IMR-90 (cell line): ENCODE results near the gene SDR9C7. TPM values are rescaled to one million over a fixed set of nuclear protein-coding genes. Genes with fewer than 3 reads are reported as not detected.

Experiments used
- ATAC-seq: fragments of 200-7000 bp; cut with Tn5 transposase; 2 replicates; pipeline ENCODE4 v1.9.1; 2020; ENCODE audit warnings: low read depth, mild to moderate bottlenecking, moderate library complexity
- BruUV-seq: library from RNA; stranded (reverse); fragments of 400-500 nt; replicated peaks from 2 replicates; lab custom pipeline; 2021; lab: Mats Ljungman, UMichigan
- CTCF ChIA-PET: fragments of 300-600 bp; formaldehyde crosslinking; extraction: SDS; loops from one replicate; lab custom pipeline; 2021; ENCODE audit warnings: antibody characterized with exemption; lab: Yijun Ruan, JAX
- POLR2A ChIA-PET: fragments of 300-600 bp; sonication (Branson Sonifier 250); formaldehyde crosslinking; loops from one replicate; lab custom pipeline; 2022; ENCODE audit warnings: antibody characterized with exemption; ENCODE audit not compliant: unreplicated experiment; lab: Charles Lee
- DNase-seq: peaks from one replicate; pipeline ENCODE4 v3.0.0; 2013
- H2AFZ ChIP-seq: replicated peaks from 2 replicates; pipeline ENCODE3; 2013; ENCODE audit warnings: low read length, mild to moderate bottlenecking; ENCODE audit not compliant: poor library complexity
- H2AK5ac ChIP-seq: 2 replicates; pipeline ENCODE4 v1.6.1; 2013; ENCODE audit warnings: low read depth, low read length, inconsistent platforms
- H2AK9ac ChIP-seq: replicated peaks from 2 replicates; pipeline ENCODE3; 2013; ENCODE audit warnings: mild to moderate bottlenecking, low read depth, low read length, moderate library complexity; ENCODE audit not compliant: poor library complexity
- H2BK120ac ChIP-seq: 2 replicates; pipeline ENCODE4 v1.6.1; 2013; ENCODE audit warnings: low read depth, low read length, inconsistent platforms
- H2BK15ac ChIP-seq: 3 replicates; pipeline ENCODE4 v1.6.1; 2013; ENCODE audit warnings: low read depth, low read length, inconsistent platforms
- H2BK20ac ChIP-seq: 2 replicates; pipeline ENCODE4 v1.6.1; 2013; ENCODE audit warnings: low read depth, mild to moderate bottlenecking, inconsistent platforms, low read length, moderate library complexity
- H2BK5ac ChIP-seq: 2 replicates; pipeline ENCODE4 v1.6.1; 2013; ENCODE audit warnings: mild to moderate bottlenecking, low read depth, low read length, inconsistent platforms; ENCODE audit not compliant: poor library complexity, severe bottlenecking
- H3K14ac ChIP-seq: replicated peaks from 2 replicates; pipeline ENCODE4 v1.6.1; 2013; ENCODE audit warnings: low read depth, low read length, inconsistent platforms
- H3K18ac ChIP-seq: 2 replicates; pipeline ENCODE4 v1.6.1; 2013; ENCODE audit warnings: low read depth, low read length, control low read depth
- H3K23ac ChIP-seq: 2 replicates; pipeline ENCODE4 v1.6.1; 2013; ENCODE audit warnings: low read depth, low read length, inconsistent platforms
- H3K27ac ChIP-seq: 2 replicates; pipeline ENCODE4 v1.5.1; 2013; ENCODE audit warnings: mild to moderate bottlenecking, control low read depth, low read length; ENCODE audit not compliant: insufficient read depth
- H3K27me3 ChIP-seq: 2 replicates; pipeline ENCODE4 v1.6.1; 2013; ENCODE audit warnings: low read length; ENCODE audit not compliant: control insufficient read depth, insufficient read depth
- H3K36me3 ChIP-seq: 2 replicates; pipeline ENCODE4 v1.6.1; 2013; ENCODE audit warnings: low read length, mixed read lengths; ENCODE audit not compliant: control insufficient read depth, insufficient read depth
- H3K4ac ChIP-seq: 2 replicates; pipeline ENCODE4 v1.6.1; 2013; ENCODE audit warnings: low read depth, low read length, inconsistent platforms
- H3K4me1 ChIP-seq: 2 replicates; pipeline ENCODE4 v1.6.1; 2013; ENCODE audit warnings: low read length, mixed read lengths; ENCODE audit not compliant: control insufficient read depth, insufficient read depth
- H3K4me2 ChIP-seq: 2 replicates; pipeline ENCODE4 v1.6.1; 2013; ENCODE audit warnings: low read depth, mild to moderate bottlenecking, control low read depth, low read length, moderate library complexity
- H3K4me3 ChIP-seq: 2 replicates; pipeline ENCODE4 v1.5.1; 2013; ENCODE audit warnings: low read depth, mild to moderate bottlenecking, control low read depth, low read length, moderate library complexity; ENCODE audit not compliant: insufficient read depth
- H3K56ac ChIP-seq: 2 replicates; pipeline ENCODE4 v1.6.1; 2013; ENCODE audit warnings: low read length, inconsistent platforms; ENCODE audit not compliant: insufficient read depth; ENCODE audit errors: extremely low read depth
- H3K79me1 ChIP-seq, 2 experiments: 2 replicates each; pipeline ENCODE4 v1.6.1; 2013; ENCODE audit warnings: low read length in 2 of 2, inconsistent platforms in 1 of 2, low read depth in 1 of 2
- H3K9ac ChIP-seq: 2 replicates; pipeline ENCODE4 v1.6.1; 2013; ENCODE audit warnings: low read depth, low read length, control low read depth
- H3K9me1 ChIP-seq: 2 replicates; pipeline ENCODE4 v1.6.1; 2013; ENCODE audit warnings: low read length, inconsistent platforms; ENCODE audit not compliant: insufficient read depth
- H3K9me3 ChIP-seq: 2 replicates; pipeline ENCODE4 v1.6.1; 2013; ENCODE audit warnings: low read length; ENCODE audit not compliant: control insufficient read depth, insufficient read depth
- H4K20me1 ChIP-seq: 2 replicates; pipeline ENCODE4 v1.6.1; 2013; ENCODE audit warnings: low read length, inconsistent platforms; ENCODE audit not compliant: insufficient read depth
- H4K5ac ChIP-seq: 2 replicates; pipeline ENCODE4 v1.6.1; 2013; ENCODE audit warnings: mild to moderate bottlenecking, low read depth, low read length, control low read depth
- H4K8ac ChIP-seq, 2 experiments: 2 replicates each; pipeline ENCODE4 v1.6.1; 2013; ENCODE audit warnings: low read depth in 2 of 2, low read length in 2 of 2, control low read depth in 1 of 2, inconsistent platforms in 1 of 2
- H4K91ac ChIP-seq: 2 replicates; pipeline ENCODE4 v1.6.1; 2013; ENCODE audit warnings: low read depth, low read length, inconsistent platforms; ENCODE audit not compliant: insufficient read depth
- BHLHE40 ChIP-seq: fragments of 150-350 bp; IDR thresholded peaks from 2 replicates; pipeline ENCODE4 v1.6.1; 2016; ENCODE audit warnings: mild to moderate bottlenecking, low read depth, low read length
- CEBPB ChIP-seq: IDR thresholded peaks from 2 replicates; pipeline ENCODE4 v1.6.1; 2012; ENCODE audit warnings: low read depth, low read length, improper control_type of control experiment
- CHD1 ChIP-seq: IDR thresholded peaks from 2 replicates; pipeline ENCODE4 v1.6.1; 2012; ENCODE audit warnings: low read depth, low read length, improper control_type of control experiment
- MXI1 ChIP-seq: IDR thresholded peaks from 2 replicates; pipeline ENCODE4 v1.6.1; 2012; ENCODE audit warnings: low read depth, mild to moderate bottlenecking, low read length, moderate library complexity, borderline replicate concordance
- POLR2A ChIP-seq: IDR thresholded peaks from 2 replicates; pipeline ENCODE4 v1.6.1; 2012; ENCODE audit warnings: mild to moderate bottlenecking, low read depth, low read length
- SMC3 ChIP-seq: fragments of 150-350 bp; IDR thresholded peaks from 2 replicates; pipeline ENCODE4 v1.6.1; 2016; ENCODE audit warnings: low read depth, mild to moderate bottlenecking, antibody characterized with exemption, low read length, moderate library complexity
- WGBS, 2 experiments: methylation state at CpG; one replicate each; pipeline versions ENCODE4 v1.1.5 to v1.1.7; 2013; ENCODE audit warnings: missing lambda C conversion rate in 2 of 2; ENCODE audit not compliant: insufficient read length in 1 of 2; ENCODE audit errors: extremely low coverage in 2 of 2; 5-methylcytosine and 5-hydroxymethylcytosine counted together
- dilution Hi-C: fragments of 300-500 bp; cut with HindIII; formaldehyde crosslinking; loops from one replicate; pipeline ENCODE4 v1.14.3; 2018; ENCODE audit warnings: low sequenced_read_pairs; ENCODE audit not compliant: unreplicated experiment
- in situ Hi-C: fragments of 300-500 bp; cut with MboI; formaldehyde crosslinking; loops from 3 replicates; pipeline ENCODE4 v1.14.3; 2019; ENCODE audit warnings: low sequenced_read_pairs, inconsistent platforms, mixed read lengths
- intact Hi-C: fragments of 100-400 bp; cut with micrococcal nuclease; formaldehyde crosslinking; loops from 2 replicates; pipeline ENCODE4 v1.10.0; 2022
- polyA plus RNA-seq, 3 experiments: library from polyadenylated mRNA; depleted of rRNA; stranded (reverse); fragments of >200 nt; gene quantifications; 2 replicates each; pipeline ENCODE4 v1.2.3, GENCODE V29; 2012; ENCODE audit warnings: low replicate concordance in 1 of 3
- total RNA-seq: library from RNA; depleted of rRNA; stranded (reverse); fragments of >200 nt; gene quantifications from 2 replicates; pipeline ENCODE4 v1.2.3, GENCODE V29; 2012
- TF ChIP-seq, protein P1 (sequence below): fragments of 150-350 bp; IDR thresholded peaks from 2 replicates; pipeline ENCODE4 v1.6.1; 2016; ENCODE audit warnings: low read depth, mild to moderate bottlenecking, low read length, moderate library complexity, borderline replicate concordance
- TF ChIP-seq, protein P2 (sequence below): fragments of 150-350 bp; IDR thresholded peaks from 2 replicates; pipeline ENCODE4 v1.6.1; 2017; ENCODE audit warnings: mild to moderate bottlenecking, antibody characterized with exemption, low read length, low read depth

The SDR9C7 gene
- total and polyA plus RNA-seq, 2 of the 4 experiments (the other 2 are of a cell fraction): not detected

- ChIA-PET POLR2A (no interaction called here), CTCF (no interaction called here)
- no peaks in the 10 kb centered on the region for H3K79me1 ChIP-seq
- no peak for DNase-seq
- H3K4me1 ChIP-seq: no peaks in the 10 kb centered on the region
- H2AK5ac ChIP-seq: no peak overlapping the region
- no TSS peak for BruUV-seq
- no peak overlapping the region for H3K18ac ChIP-seq
- no peak overlapping the region for H3K4me2 ChIP-seq
- no peaks in the 10 kb centered on the region for H3K9me3 ChIP-seq
- no peak overlapping the region for H4K5ac ChIP-seq
- intact Hi-C loops: no loop called here
- ATAC-seq: no peak
- H3K4ac ChIP-seq: no peak overlapping the region
- no peak overlapping the region for H2AFZ ChIP-seq
- no peaks in the 10 kb centered on the region for H3K36me3 ChIP-seq
- H3K14ac ChIP-seq: no peak overlapping the region
- TF ChIP-seq CEBPB (no peak), CHD1 (no peak), BHLHE40 (no peak), POLR2A (no peak), SMC3 (no peak), MXI1 (no peak)
- TF ChIP-seq, protein P1, sequence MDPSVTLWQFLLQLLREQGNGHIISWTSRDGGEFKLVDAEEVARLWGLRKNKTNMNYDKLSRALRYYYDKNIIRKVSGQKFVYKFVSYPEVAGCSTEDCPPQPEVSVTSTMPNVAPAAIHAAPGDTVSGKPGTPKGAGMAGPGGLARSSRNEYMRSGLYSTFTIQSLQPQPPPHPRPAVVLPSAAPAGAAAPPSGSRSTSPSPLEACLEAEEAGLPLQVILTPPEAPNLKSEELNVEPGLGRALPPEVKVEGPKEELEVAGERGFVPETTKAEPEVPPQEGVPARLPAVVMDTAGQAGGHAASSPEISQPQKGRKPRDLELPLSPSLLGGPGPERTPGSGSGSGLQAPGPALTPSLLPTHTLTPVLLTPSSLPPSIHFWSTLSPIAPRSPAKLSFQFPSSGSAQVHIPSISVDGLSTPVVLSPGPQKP: no peak
- TF ChIP-seq, protein P2, sequence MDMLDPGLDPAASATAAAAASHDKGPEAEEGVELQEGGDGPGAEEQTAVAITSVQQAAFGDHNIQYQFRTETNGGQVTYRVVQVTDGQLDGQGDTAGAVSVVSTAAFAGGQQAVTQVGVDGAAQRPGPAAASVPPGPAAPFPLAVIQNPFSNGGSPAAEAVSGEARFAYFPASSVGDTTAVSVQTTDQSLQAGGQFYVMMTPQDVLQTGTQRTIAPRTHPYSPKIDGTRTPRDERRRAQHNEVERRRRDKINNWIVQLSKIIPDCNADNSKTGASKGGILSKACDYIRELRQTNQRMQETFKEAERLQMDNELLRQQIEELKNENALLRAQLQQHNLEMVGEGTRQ: no peak
- no peak overlapping the region for H3K56ac ChIP-seq
- no peaks in the 10 kb centered on the region for H3K9me1 ChIP-seq
- H3K27ac ChIP-seq: no peak overlapping the region
- H4K8ac ChIP-seq: no peak overlapping the region
- no CpG with 5 or more reads among the region's 4 CpGs for WGBS, 2 experiments
- H2BK20ac ChIP-seq: no peak overlapping the region
- H4K91ac ChIP-seq: no peak overlapping the region
- in situ Hi-C loops: loop anchor here (25.0 kb wide), 1 partner anchor 469 kb away; the partner anchor contains the start of gene RBMS2
- H2AK9ac ChIP-seq: no peak overlapping the region
- H2BK15ac ChIP-seq: no peak overlapping the region
- peaks cover 6% of the 10 kb centered on the region; the same call in 1 of the 2 replicates for H3K27me3 ChIP-seq
- no peak overlapping the region for H3K9ac ChIP-seq
- no peak overlapping the region for H3K4me3 ChIP-seq
- no peaks in the 10 kb centered on the region for H4K20me1 ChIP-seq
- no peak overlapping the region for H2BK5ac ChIP-seq
- H2BK120ac ChIP-seq: no peak overlapping the region
- dilution Hi-C loops: no loop called here
- H3K23ac ChIP-seq: no peak overlapping the region
Measured at GRCh38 chr12:56980941-56981530, 46.8 kb upstream of the SDR9C7 start.
